ENCODE data around the gene GRAMD1A. TPM values are rescaled to one million over a fixed set of nuclear protein-coding genes. Genes with fewer than 3 reads are reported as not detected.

Gene GRAMD1A
- total and polyA plus RNA-seq, 11 donors = 21.8 to 64.5 (median 31.3) TPM

DNA sequence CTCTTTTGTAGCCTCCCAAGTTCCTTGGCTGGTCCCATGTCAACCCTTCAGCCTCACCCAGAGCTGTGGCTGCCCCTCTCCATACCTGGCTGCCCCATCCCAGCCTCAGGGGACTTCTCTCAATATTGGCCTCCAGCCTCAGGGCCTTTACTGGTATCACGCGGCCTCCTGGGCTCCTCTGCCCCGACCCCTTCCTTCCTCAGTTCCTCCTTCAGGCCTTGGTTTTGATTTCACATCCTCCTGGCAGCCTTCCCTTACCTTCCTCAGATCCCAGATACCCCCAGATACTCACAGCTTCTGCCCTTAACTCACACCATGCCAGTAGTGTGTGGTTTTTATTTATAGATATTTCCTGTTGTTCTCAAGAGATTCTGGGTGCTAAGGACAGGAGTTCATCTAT lies 17.4 kb downstream of the GRAMD1A start:
- DNase-seq (no peak), ATAC-seq (peak in 1 of 4 donors; percentile 14)
- no peak for TF ChIP-seq POLR2A (IDR thresholded peaks at IDR 0.05)
- WGBS, 4 donors = 76 to 92% (median 79%) methylated on average over 3 of the region's 3 CpGs
- intact Hi-C loops (cut with DNase I) = loop anchor here in 1 of 10 donors (10.0 kb wide), 1 partner anchor 183 kb away; no protein-coding TSS in a partner anchor
- Histone ChIP-seq H3K4me3 (no peak overlapping the region), H3K27ac (peak overlapping the region in 1 of 12 donors; percentile 19), H3K27me3 (no peaks in the 10 kb centered on the region), H3K36me3 (peaks cover 2 to 91% (median 87%) of the 10 kb centered on the region in 9 donors), H3K4me1 (peaks cover 0 to 41% (median 9%) of the 10 kb centered on the region in 12 donors), H3K9me3 (no peaks in the 10 kb centered on the region)

GRCh38 chr19:35018379-35018778 lies 18.3 kb downstream of the GRAMD1A start:
- Histone ChIP-seq H3K4me3 (no peak overlapping the region), H3K36me3 (peaks cover 2 to 100% (median 95%) of the 10 kb centered on the region in 9 donors), H3K4me1 (peaks cover 0 to 37% (median 1%) of the 10 kb centered on the region in 12 donors), H3K9me3 (no peaks in the 10 kb centered on the region), H3K27ac (no peak overlapping the region), H3K27me3 (no peaks in the 10 kb centered on the region)
- WGBS, 4 donors = 94 to 97% (median 96%) methylated on average over 4 of the region's 4 CpGs
- ATAC-seq (no peak), DNase-seq (no peak)
- TF ChIP-seq, protein P1, sequence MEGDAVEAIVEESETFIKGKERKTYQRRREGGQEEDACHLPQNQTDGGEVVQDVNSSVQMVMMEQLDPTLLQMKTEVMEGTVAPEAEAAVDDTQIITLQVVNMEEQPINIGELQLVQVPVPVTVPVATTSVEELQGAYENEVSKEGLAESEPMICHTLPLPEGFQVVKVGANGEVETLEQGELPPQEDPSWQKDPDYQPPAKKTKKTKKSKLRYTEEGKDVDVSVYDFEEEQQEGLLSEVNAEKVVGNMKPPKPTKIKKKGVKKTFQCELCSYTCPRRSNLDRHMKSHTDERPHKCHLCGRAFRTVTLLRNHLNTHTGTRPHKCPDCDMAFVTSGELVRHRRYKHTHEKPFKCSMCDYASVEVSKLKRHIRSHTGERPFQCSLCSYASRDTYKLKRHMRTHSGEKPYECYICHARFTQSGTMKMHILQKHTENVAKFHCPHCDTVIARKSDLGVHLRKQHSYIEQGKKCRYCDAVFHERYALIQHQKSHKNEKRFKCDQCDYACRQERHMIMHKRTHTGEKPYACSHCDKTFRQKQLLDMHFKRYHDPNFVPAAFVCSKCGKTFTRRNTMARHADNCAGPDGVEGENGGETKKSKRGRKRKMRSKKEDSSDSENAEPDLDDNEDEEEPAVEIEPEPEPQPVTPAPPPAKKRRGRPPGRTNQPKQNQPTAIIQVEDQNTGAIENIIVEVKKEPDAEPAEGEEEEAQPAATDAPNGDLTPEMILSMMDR (IDR thresholded peaks at IDR 0.05) = no peak
- intact Hi-C loops (cut with DNase I) = loop anchor here in 1 of 10 donors (10.0 kb wide), 1 partner anchor 184 kb away; no protein-coding TSS in a partner anchor

DNA sequence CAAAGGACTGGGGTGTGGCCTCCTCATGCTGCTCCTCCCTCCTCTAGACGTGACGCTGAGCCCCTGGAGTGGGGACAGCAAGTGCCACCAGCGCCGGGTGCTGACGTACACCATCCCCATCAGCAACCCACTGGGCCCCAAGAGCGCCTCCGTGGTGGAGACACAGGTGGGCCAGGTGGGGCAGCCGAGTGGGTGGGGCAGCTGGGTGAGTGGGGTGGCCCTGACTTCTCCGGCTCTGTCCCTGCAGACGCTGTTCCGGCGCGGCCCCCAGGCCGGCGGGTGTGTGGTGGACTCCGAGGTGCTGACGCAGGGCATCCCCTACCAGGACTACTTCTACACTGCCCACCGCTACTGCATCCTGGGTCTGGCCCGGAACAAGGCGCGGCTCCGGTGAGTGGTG lies 19.0 kb downstream of the GRAMD1A start:
- 95 to 96% (median 96%) methylated on average over 21 to 22 of the region's 22 CpGs for WGBS, 4 donors
- Histone ChIP-seq H3K27ac (no peak overlapping the region), H3K27me3 (no peaks in the 10 kb centered on the region), H3K4me3 (no peak overlapping the region), H3K36me3 (peaks cover 2 to 100% (median 98%) of the 10 kb centered on the region in 9 donors), H3K4me1 (peaks cover 0 to 30% (median 0%) of the 10 kb centered on the region in 12 donors), H3K9me3 (no peaks in the 10 kb centered on the region)
- intact Hi-C loops (cut with DNase I) = loop anchor here in 1 of 10 donors (10.0 kb wide), 1 partner anchor 184 kb away; no protein-coding TSS in a partner anchor
- no peak for DNase-seq
- TF ChIP-seq POLR2A (IDR thresholded peaks at IDR 0.05) = no peak
- TF ChIP-seq, protein P1 (IDR thresholded peaks at IDR 0.05) = no peak
- ATAC-seq = no peak

DNA sequence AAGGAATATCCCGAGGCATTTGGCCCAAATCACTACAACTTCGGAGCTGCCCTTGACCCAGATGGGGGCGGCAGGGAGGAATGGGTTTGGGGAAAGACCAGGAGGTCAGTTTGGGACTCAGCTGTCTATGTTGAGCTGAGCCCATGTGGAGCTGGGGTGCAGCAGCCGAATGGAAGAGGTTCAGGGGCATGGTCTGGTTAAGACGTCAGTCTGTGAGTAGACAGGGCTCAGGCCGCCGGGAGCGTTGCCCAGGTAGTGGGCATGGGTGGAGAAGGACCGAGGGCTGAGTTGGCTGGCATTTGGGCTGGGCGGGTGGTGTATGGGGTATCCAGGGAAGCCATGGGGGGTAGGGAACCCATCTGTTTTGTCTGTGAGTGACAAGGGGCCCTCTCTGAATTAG lies 20.9 kb downstream of the GRAMD1A start:
- no peak for ATAC-seq
- WGBS, 4 donors = 91 to 95% (median 92%) methylated on average over 10 of the region's 10 CpGs
- H3K9me3 ChIP-seq = no peaks in the 10 kb centered on the region
- peaks cover 0 to 13% (median 0%) of the 10 kb centered on the region in 12 donors for H3K4me1 ChIP-seq
- H3K4me3 ChIP-seq = no peak overlapping the region
- no peak overlapping the region for H3K27ac ChIP-seq
- intact Hi-C loops (cut with DNase I) = no loop called here
- TF ChIP-seq, protein P1 (IDR thresholded peaks at IDR 0.05) = no peak
- no peak for TF ChIP-seq POLR2A (IDR thresholded peaks at IDR 0.05)
- H3K27me3 ChIP-seq = no peaks in the 10 kb centered on the region
- H3K36me3 ChIP-seq = peaks cover 2 to 100% (median 98%) of the 10 kb centered on the region in 9 donors
- no peak for DNase-seq

GRCh38 chr19:35021596-35021995 lies 21.5 kb downstream of the GRAMD1A start:
- no peak overlapping the region for H3K4me3 ChIP-seq
- H3K9me3 ChIP-seq = no peaks in the 10 kb centered on the region
- TF ChIP-seq POLR2A (IDR thresholded peaks at IDR 0.05) = no peak
- TF ChIP-seq, protein P1 (IDR thresholded peaks at IDR 0.05) = no peak
- no peaks in the 10 kb centered on the region for H3K27me3 ChIP-seq
- WGBS, 4 donors = 94 to 98% (median 96%) methylated on average over 11 to 25 of the region's 25 CpGs
- intact Hi-C loops (cut with DNase I) = no loop called here
- ATAC-seq (no peak), DNase-seq (no peak)
- H3K4me1 ChIP-seq = peaks cover 0 to 13% (median 0%) of the 10 kb centered on the region in 12 donors
- H3K36me3 ChIP-seq = peaks cover 2 to 100% (median 94%) of the 10 kb centered on the region in 9 donors
- H3K27ac ChIP-seq = no peak overlapping the region
